DOHH2 (cell line): Measurements from ENCODE around the gene GRIA1.

Source experiments
- CTCF ChIP-seq: fragments of 200-600 bp; sonication (generic); IDR thresholded peaks from one replicate; pipeline ENCODE4 v1.5.1; 2014; ENCODE audit warnings: antibody characterized with exemption, mild to moderate bottlenecking, low read depth, low read length; ENCODE audit not compliant: poor library complexity, severe bottlenecking
- EZH2phosphoT487 ChIP-seq: fragments of 200-600 bp; sonication (generic); IDR thresholded peaks from 2 replicates; pipeline ENCODE4 v1.6.1; 2017; ENCODE audit warnings: borderline replicate concordance, mild to moderate bottlenecking, antibody characterized with exemption, low read length, moderate library complexity, mixed read lengths

- TF ChIP-seq CTCF (no peak), EZH2phosphoT487 (no peak)
Measured at GRCh38 chr5:153573326-153574033, 83.0 kb downstream of the GRIA1 start.
